COR-L47 (cell line): Measurements from ENCODE around the gene DEGS1.
A peak's percentile ranks its signal among the peaks of the same experiment; 100 is the strongest.
"Not testable (repeated sequence)": the region's sequence is repeated elsewhere in the genome, so short reads cannot be mapped to it uniquely, and the experiment has no call there.

Experiments used
- DNase-seq: peaks from one replicate; lab custom pipeline; 2025; lab: John Stamatoyannopoulos, UW

The DEGS1 gene

DNA sequence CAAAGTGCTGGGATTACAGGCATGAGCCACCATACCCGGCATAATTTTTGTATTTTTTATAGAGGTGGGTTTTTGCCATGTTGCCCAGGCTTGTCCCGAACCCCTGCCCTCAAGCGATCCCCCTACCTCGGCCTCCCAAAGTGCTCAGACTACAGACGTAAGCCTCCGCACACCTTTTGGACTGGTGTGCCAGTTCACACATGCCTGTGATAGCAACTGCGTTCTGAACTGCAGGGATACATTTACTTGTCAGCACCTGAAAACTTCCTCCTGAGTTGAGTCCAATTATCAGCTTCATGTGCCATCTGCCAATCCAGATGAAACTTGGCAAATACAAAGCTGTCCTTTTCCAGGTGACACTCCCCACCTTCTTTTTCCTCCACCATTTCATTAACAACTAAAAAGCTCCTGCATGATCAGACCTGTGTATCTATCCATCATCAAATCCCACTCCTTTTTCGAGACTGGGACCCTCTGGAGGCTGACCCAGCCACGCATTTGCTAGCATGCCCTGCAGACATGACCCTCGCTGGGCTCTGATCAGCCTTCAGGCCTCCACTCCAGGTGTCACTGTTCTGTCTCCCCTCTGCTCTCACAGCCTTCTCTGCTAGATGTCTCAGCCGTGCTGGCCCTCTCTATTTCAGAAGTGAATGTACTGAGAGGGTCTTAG lies 2.1 kb upstream of the DEGS1 start:
- DNase-seq = no peak

GRCh38 chr1:224181453-224181810 lies 1.6 kb upstream of the DEGS1 start:
- no peak for DNase-seq

GRCh38 chr1:224182057-224182865 lies 779 bp upstream of the DEGS1 start:
- DNase-seq = peak; percentile 1

DNA sequence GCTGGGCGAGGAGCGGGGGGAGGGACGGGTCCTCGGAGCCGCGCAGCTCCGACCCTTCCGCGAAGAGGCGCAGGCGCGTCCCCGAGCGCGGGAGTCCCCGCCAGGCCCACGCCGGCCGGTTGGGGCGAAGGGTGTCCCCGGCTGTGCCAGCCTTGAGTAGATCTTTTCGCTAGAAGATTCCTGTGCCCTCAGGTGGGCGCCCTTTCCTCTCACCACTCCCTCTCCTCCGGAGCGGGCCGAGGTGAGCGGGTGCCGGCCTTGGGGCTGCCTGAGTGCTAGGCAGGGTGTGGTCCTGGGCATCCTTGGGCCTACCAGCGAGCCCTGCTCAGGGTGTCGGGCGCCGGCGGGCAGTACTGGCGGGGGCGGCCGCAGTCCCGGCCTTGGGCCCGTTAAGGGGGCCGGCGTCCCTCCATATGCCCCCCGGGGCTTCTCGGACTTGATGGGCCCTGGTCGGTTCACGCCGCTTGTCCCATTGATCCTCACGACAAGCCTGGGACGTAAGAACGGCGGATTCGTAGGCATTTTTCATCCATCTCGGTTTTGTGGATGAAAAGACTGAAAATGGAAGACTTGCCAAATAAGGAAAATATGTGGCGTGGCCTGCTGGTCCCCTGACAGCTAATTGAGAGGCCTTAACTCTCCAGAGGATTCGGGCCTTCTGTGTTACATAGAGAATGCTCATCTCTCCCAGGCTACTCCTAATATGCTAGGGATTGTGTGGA lies 712 bp downstream of the DEGS1 start:
- DNase-seq = peak; percentile 60

- DNase-seq = no peak
Measured at GRCh38 chr1:224185208-224185607, 2.2 kb downstream of the DEGS1 start.

- DNase-seq = no peak
Measured at GRCh38 chr1:224188286-224188685, 5.2 kb downstream of the DEGS1 start.

GRCh38 chr1:224189561-224189960 lies 6.5 kb downstream of the DEGS1 start:
- DNase-seq = no peak

DNA sequence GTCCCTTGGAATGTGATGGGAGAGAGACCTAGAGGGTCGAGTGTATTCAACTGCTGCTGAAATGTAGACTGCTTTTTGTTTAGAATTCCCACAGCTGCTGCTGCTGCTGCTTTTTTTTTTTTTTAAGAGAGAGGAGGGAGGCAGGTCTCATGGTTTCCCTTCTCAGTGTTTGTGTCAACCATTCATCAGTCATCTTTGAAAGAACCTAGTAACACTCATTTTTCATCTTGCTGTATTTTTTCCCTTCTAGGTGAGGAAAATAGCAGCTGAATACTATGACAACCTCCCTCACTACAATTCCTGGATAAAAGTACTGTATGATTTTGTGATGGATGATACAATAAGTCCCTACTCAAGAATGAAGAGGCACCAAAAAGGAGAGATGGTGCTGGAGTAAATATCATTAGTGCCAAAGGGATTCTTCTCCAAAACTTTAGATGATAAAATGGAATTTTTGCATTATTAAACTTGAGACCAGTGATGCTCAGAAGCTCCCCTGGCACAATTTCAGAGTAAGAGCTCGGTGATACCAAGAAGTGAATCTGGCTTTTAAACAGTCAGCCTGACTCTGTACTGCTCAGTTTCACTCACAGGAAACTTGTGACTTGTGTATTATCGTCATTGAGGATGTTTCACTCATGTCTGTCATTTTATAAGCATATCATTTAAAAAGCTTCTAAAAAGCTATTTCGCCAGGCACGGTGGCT lies 9.2 kb downstream of the DEGS1 start:
- no peak for DNase-seq

DNA sequence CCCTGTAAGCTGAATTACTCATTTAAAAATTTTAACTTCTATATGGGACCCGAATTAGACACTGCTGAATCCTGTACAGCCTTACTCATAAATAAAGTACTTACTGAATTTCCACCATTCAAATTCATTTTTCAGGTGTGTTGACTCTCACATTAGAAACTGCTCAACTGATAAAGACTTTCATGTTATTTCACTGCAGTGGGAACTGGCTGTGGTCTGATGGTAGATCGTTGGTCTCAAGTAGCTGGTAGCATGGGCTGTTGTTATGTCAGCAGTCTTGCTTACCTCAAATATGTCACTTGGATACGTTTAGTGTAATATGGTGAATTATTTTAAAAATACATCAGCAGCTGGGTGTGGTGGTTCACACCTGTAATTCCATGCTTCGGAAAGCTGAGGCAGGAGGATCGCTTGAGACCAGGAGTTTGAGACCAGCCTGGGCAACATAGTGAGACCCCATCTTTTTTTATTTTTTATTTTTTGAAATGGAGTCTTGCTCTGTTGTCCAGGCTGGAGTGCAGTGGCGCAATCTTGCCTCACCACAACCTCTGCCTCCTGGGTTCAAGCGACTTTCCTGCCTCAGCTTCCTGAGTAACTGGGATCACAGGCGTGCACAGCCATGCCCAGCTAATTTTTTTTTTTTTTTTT lies 10.4 kb downstream of the DEGS1 start:
- no peak for DNase-seq

- DNase-seq = no peak
Measured at GRCh38 chr1:224196813-224197600, 14.0 kb downstream of the DEGS1 start.

GRCh38 chr1:224198572-224198971 lies 15.5 kb downstream of the DEGS1 start:
- DNase-seq = no peak

- no peak for DNase-seq
Measured at GRCh38 chr1:224199679-224200078, 16.6 kb downstream of the DEGS1 start.

DNA sequence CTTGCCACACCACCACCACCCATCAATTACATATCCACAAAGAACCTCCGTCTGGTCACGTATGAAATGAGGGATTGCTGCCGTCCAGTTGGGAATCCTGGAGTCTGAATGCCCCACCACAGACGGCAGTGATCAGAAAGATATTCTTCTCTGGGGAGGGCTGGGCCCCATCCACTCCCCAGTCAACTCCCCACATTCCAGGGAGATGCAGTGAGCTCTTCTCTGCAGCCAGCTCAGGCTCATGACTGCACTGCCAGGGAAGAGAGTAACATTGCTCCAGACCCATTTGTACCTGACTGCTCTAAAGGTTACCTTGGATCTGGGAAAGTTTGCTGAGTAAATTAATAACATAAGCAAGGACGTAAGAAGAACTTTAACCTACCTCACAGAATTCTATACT lies 18.3 kb downstream of the DEGS1 start:
- DNase-seq = no peak

DNA sequence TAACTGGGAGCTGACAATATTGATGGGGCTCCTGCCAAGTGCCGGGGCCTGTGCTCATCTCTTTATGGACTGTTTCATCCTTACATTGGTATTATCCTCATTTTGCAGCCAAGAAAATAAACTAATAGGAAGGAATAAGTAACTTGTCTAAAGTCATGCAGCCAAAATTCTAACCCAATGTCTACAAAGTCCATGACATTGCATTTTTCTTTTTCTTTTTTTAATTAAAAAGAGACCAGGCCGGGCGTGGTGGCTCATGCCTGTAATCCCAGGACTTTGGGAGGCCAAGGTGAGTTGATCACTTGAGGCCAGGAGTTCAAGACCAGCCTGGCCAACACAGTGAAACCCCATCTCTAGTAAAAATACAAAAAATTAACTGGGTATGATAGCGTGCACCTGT lies 18.8 kb downstream of the DEGS1 start:
- no peak for DNase-seq

DNA sequence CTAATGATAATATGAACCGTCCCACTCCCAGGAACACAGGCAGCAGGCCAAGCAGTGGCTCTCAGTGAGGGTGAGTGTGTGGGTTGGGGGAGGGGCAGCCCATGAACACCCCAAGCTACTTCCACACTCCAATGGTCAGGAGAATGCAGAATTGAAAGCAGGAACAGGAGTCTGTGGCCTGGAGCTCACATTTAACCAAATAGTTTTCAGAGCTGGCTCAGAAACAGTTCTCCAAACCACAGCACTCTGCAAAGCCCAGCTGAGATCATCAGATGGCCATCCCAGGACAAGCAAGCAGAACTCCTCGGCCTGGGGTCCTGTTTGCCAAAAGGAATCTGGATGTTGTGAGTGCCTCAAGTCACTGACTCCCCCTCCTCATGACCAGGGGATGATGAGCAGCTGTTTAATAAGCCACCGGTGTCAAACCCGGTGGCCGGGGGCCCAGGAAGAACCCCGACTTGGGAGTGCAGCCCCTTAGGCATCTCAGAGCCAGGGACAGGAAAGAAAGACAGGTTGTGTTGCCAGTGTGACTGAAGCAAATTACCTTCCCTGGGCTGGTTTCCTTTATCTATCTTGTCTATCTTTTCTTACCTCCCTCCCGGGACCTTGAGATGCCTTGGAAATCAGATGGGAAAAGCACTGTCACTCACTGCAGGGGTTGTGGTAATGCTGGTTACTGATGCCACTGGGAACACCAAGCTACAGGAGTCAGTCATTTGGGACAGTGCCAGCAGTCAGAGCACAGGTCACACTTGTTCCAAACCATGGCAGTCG lies 20.4 kb downstream of the DEGS1 start:
- no peak for DNase-seq

- DNase-seq = no peak
Measured at GRCh38 chr1:224205438-224205840, 22.4 kb downstream of the DEGS1 start.

DNA sequence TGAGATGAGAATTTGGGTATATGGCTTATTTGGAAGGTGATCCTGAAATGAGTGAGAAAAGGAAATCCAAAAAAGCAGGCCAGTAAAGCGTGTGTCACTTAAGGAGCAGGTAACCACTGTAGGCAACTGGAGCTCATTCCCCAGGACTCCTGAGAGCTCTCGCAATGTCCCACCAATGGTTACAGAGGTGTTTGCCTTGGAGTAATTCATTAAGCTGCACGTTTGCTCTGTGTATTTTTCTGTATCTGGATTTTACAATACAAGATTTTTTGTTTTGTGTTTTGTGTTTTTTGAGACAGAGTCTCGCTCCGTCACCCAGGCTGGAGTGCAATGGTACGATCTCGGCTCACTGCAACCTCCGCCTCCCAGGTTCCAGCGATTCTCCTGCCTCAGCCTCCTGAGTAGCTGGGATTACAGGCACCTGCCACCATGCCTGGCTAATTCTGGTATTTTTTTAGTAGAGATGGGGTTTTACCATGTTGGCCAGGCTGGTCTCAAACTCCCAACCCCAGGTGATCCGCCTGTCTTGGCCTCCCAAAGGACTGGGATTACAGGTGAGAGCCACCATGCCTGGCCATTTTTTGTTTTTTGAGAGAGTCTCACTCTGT lies 23.0 kb downstream of the DEGS1 start:
- DNase-seq = not testable (repeated sequence)

GRCh38 chr1:224211206-224211962 lies 28.3 kb downstream of the DEGS1 start:
- peak; percentile 80 for DNase-seq

GRCh38 chr1:224212618-224213061 lies 29.6 kb downstream of the DEGS1 start:
- no peak for DNase-seq
